OCI-LY7 (cell line): Measurements from ENCODE around the gene SMC6.

Experiments used
- CTCF ChIP-seq: fragments of 200-600 bp; sonication (generic); conservative IDR thresholded peaks from 2 replicates; pipeline ENCODE4 v1.5.1; 2014; ENCODE audit warnings: mild to moderate bottlenecking, antibody characterized with exemption, low read length, moderate library complexity, mixed read lengths
- EZH2phosphoT487 ChIP-seq: fragments of 200-600 bp; sonication (generic); IDR thresholded peaks from 2 replicates; pipeline ENCODE4 v1.6.1; 2018; ENCODE audit warnings: low read depth, borderline replicate concordance, mild to moderate bottlenecking, mixed run types, antibody characterized with exemption, low read length, moderate library complexity, mixed read lengths

DNA sequence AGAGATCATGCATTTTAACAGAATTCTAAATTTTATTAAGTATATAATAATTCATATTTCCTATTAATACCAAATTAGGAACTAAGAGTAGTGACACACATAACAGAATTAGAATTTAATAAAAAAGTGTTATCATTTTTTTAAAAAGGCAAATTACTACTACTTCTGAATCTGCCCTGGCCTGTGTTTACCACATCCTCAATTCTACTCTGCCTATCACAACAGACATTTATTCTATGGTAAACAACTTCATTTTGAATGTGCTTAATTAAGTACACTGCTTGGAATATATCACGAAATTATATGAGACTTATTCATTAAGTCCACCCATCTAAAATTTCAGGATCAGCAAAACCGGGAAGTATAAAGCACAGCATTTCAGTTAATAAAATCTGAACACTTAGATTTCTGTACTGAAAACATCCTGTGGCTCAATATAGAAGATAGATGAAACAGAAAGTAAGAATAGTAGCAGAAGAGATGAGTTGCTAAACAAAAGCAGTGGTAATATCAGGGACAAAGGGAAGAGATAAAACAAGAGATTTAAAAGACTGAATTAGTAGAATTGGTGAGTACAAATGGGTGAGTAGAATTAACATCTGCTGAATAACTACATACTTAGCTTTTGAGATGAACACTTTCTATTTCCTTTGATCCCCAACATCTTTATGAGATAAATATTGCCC, 3.7 kb downstream of the SMC6 start:
- no peak for TF ChIP-seq CTCF
- TF ChIP-seq EZH2phosphoT487 = no peak
